DND-41 (cell line): ENCODE results near the gene PRKCE.
A peak's percentile ranks its signal among the peaks of the same experiment; 100 is the strongest.

ENCODE experiments used
- ATAC-seq: fragments of 200-7000 bp; cut with Tn5 transposase; 3 replicates; pipeline ENCODE4 v1.9.1; 2021; ENCODE audit warnings: low read depth; ENCODE audit not compliant: insufficient read depth
- DNase-seq: peaks from one replicate; pipeline ENCODE4 v3.0.0-alpha.2; 2020
- H2AFZ ChIP-seq: 2 replicates; pipeline ENCODE4 v1.6.0; 2012; ENCODE audit warnings: low read depth, low read length
- H3K27ac ChIP-seq: 2 replicates; pipeline ENCODE4 v1.5.1; 2012; ENCODE audit warnings: low read length, inconsistent platforms
- H3K27me3 ChIP-seq: fragments of 200-600 bp; sonication (generic); 2 replicates; pipeline ENCODE4 v1.6.0; 2012; ENCODE audit warnings: low read length, mild to moderate bottlenecking, inconsistent platforms; ENCODE audit not compliant: insufficient read depth, poor library complexity
- H3K36me3 ChIP-seq: 2 replicates; pipeline ENCODE4 v1.5.1; 2012; ENCODE audit warnings: low read length, inconsistent platforms; ENCODE audit not compliant: insufficient read depth
- H3K4me1 ChIP-seq: 2 replicates; pipeline ENCODE4 v1.5.1; 2012; ENCODE audit warnings: mild to moderate bottlenecking, low read length; ENCODE audit not compliant: insufficient read depth
- H3K4me2 ChIP-seq: 2 replicates; pipeline ENCODE4 v1.6.0; 2012; ENCODE audit warnings: mild to moderate bottlenecking, moderate library complexity, low read length, inconsistent platforms; ENCODE audit not compliant: insufficient read depth
- H3K4me3 ChIP-seq, 2 experiments: fragments of 200-600 bp in 1 of 2; shearing (Covaris generic) in 1 of 2; 2 replicates each; pipeline ENCODE4 v1.5.1; 2012 to 2016; ENCODE audit warnings: inconsistent platforms in 2 of 2, low read length in 2 of 2, mild to moderate bottlenecking in 2 of 2, low read depth in 1 of 2, moderate library complexity in 1 of 2
- H3K79me2 ChIP-seq: 2 replicates; pipeline ENCODE4 v1.6.0; 2012; ENCODE audit warnings: low read length, inconsistent platforms; ENCODE audit not compliant: insufficient read depth
- H3K9ac ChIP-seq: 2 replicates; pipeline ENCODE4 v1.6.0; 2012; ENCODE audit warnings: low read depth, mild to moderate bottlenecking, inconsistent platforms, low read length, moderate library complexity
- H3K9me3 ChIP-seq: 2 replicates; pipeline ENCODE4 v1.5.1; 2012; ENCODE audit warnings: low read length, moderate library complexity, mild to moderate bottlenecking, inconsistent platforms; ENCODE audit not compliant: insufficient read depth, severe bottlenecking
- H4K20me1 ChIP-seq: 2 replicates; pipeline ENCODE4 v1.6.0; 2012; ENCODE audit warnings: low read length; ENCODE audit not compliant: insufficient read depth
- EZH2 ChIP-seq: IDR thresholded peaks from 3 replicates; pipeline ENCODE4 v1.6.1; 2012; ENCODE audit warnings: borderline replicate concordance, low read depth, mild to moderate bottlenecking, moderate library complexity, low read length, inconsistent platforms; ENCODE audit not compliant: severe bottlenecking
- TF ChIP-seq, protein P1 (sequence below): IDR thresholded peaks from 2 replicates; pipeline ENCODE4 v1.5.1; 2012; ENCODE audit warnings: borderline replicate concordance, low read length, moderate library complexity, mild to moderate bottlenecking; ENCODE audit not compliant: poor library complexity, severe bottlenecking; ENCODE audit errors: extremely low read depth

The PRKCE gene

DNA sequence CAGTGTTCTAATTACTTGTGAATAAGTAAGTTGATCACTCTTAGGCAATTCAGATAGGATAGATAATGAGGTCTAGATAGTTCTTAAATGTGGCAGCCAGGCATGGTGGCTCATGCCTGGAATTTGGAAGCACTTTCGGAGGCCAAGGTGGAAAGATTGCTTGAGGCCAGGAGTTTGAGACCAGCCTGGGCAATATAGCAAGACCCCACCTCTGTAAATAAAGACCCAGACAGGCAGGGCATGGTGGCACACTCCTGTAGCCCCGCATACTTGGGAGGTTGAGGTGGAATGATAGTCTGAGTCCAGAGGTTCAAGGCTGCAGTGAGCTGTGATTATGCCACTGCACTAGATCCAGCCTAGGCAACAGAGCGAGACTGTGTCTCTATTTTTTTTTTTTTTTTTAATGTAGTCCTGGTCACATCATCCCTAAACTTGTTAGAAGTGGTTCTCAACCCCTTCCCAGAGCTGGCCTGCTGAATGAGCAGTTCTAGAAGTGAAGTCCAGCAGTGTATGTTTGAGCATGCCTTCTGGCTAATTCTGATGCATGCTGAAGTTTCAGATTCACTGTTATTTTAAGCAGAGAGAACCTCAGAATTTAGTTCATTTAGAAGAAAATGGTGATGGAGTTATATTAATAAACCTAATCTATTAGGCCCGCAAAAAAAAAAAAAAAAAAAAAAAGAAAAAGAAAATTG, 306.2 kb downstream of the PRKCE start:
- Histone ChIP-seq H3K27ac (no peak overlapping the region), H3K4me3 (no peak overlapping the region), H3K36me3 (no peaks in the 10 kb centered on the region), H2AFZ (no peak overlapping the region), H3K9me3 (no peaks in the 10 kb centered on the region), H3K9ac (no peak overlapping the region), H3K4me2 (no peak overlapping the region), H4K20me1 (no peaks in the 10 kb centered on the region), H3K27me3 (no peaks in the 10 kb centered on the region), H3K79me2 (no peaks in the 10 kb centered on the region), H3K4me1 (no peaks in the 10 kb centered on the region)
- TF ChIP-seq EZH2: no peak
- DNase-seq: no peak
- no peak for ATAC-seq

DNA sequence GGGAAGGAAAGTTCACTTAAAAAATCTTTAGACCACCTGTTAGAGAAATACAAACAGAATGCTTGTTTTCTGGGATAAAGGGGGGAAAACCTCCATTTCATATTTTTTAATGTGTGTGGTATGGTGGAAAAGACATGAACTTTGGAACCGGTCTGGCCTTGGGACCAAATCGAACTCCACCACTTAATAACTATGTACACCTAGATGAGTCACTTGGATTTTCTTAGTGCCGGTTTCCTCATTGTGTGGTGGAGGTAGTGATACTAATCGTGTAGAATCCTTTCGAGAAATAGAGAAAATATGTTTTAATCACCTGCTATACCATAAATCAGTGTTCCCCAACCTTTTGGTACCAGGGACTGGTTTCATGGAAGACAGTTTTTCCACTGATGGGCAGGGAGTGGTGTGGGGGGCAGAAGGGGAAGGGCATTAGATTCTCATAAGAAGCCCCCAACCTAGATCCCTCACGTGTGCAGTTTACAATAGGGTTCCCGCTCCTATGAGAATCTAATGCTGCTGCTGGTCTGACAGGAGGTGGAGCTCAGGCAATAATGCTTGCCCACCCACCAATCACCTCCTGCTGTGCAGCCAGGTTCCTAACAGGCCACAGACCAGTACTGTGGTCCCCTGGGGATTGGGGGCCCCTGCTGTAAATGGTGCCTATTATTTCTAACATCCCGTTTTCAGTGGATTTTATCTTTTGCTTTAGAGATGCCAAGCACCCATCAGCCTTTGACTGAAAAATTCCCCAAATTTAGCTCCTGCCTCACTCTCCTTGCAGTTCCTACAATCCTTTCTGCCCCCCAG, 308.8 kb downstream of the PRKCE start:
- Histone ChIP-seq H3K4me1 (peaks cover 19% of the 10 kb centered on the region), H3K4me2 (no peak overlapping the region)

DNA sequence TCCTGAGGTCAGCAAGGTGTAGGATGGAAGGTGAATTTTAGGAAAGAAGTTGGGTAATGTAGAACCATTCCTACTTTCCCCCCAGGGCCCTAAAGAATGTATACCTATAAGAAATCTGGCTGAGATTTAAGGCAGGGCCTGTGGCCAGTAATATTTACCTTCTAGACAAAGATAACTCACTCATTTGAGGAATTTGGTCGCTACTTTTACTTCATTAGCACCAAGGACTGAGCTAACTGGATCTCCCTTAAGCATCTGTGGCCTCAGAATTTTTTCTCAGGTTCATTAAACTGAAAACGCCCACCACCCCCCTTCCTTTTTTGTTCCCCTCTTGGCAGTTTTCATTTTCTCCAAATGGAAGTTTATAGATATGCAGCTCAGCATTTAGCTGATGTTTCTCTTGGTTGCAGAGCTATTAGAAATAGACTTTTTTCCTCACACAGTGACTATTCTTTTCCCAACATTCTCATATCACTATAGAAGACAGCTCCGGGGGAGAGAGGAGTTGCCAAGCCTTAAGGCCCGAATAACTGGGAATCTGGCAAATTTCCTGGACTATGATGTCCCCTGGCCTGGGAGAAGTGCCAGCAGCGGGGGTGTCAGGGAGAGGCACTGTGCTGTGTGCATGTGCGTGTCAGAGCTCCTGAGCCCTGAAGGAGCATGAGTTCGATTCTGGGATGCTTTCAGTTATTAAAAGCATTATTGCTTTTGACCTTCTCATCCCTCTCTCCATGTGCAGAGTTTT, 310.9 kb downstream of the PRKCE start:
- H3K27ac ChIP-seq: no peak overlapping the region
- no peaks in the 10 kb centered on the region for H3K36me3 ChIP-seq
- H3K4me3 ChIP-seq: no peak overlapping the region
- H4K20me1 ChIP-seq: no peaks in the 10 kb centered on the region
- no peak overlapping the region for H3K9ac ChIP-seq
- no peaks in the 10 kb centered on the region for H3K27me3 ChIP-seq
- no peaks in the 10 kb centered on the region for H3K9me3 ChIP-seq
- no peak overlapping the region for H2AFZ ChIP-seq
- H3K4me2 ChIP-seq: no peak overlapping the region
- DNase-seq (no peak), ATAC-seq (no peak)
- H3K79me2 ChIP-seq: no peaks in the 10 kb centered on the region
- no peak for TF ChIP-seq EZH2
- TF ChIP-seq, protein P1, sequence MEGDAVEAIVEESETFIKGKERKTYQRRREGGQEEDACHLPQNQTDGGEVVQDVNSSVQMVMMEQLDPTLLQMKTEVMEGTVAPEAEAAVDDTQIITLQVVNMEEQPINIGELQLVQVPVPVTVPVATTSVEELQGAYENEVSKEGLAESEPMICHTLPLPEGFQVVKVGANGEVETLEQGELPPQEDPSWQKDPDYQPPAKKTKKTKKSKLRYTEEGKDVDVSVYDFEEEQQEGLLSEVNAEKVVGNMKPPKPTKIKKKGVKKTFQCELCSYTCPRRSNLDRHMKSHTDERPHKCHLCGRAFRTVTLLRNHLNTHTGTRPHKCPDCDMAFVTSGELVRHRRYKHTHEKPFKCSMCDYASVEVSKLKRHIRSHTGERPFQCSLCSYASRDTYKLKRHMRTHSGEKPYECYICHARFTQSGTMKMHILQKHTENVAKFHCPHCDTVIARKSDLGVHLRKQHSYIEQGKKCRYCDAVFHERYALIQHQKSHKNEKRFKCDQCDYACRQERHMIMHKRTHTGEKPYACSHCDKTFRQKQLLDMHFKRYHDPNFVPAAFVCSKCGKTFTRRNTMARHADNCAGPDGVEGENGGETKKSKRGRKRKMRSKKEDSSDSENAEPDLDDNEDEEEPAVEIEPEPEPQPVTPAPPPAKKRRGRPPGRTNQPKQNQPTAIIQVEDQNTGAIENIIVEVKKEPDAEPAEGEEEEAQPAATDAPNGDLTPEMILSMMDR: no peak
- peaks cover 23% of the 10 kb centered on the region for H3K4me1 ChIP-seq

More for the DNA sequence above, 308.8 kb downstream of the PRKCE start:
- H3K27me3 ChIP-seq: no peaks in the 10 kb centered on the region
- no peaks in the 10 kb centered on the region for H3K36me3 ChIP-seq
- no peak for TF ChIP-seq EZH2
- TF ChIP-seq, protein P1: no peak
- no peak for DNase-seq
- no peak overlapping the region for H3K4me3 ChIP-seq
- no peaks in the 10 kb centered on the region for H3K79me2 ChIP-seq
- no peak for ATAC-seq
- no peaks in the 10 kb centered on the region for H4K20me1 ChIP-seq
- H3K27ac ChIP-seq: no peak overlapping the region
- no peak overlapping the region for H3K9ac ChIP-seq
- H3K9me3 ChIP-seq: no peaks in the 10 kb centered on the region
- no peak overlapping the region for H2AFZ ChIP-seq

DNA sequence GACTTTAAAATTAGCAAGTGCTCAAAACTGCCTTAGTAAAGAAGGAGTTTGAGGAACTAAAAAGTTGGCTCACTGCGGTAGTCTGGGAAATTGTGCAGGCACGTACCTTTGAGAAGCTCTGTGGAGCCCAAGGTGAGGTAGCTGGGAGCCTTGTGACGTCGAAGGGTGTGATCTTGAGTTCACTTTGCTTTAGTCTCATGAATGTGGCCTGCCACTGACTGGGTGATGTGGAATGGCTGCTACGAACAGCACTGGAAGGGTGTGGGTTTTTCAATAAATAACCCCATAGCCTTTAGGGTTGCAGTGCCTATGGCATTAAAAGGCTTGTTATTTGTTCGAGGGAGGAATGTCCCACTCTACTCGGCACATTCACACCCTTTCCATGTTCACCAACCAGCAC, 312.3 kb downstream of the PRKCE start:
- Histone ChIP-seq H3K27me3 (no peaks in the 10 kb centered on the region), H3K36me3 (no peaks in the 10 kb centered on the region), H3K9me3 (no peaks in the 10 kb centered on the region), H3K4me2 (no peak overlapping the region), H3K27ac (0 out of 2 replicates have a peak overlapping the region, but pooled peaks have one; percentile 23), H3K79me2 (no peaks in the 10 kb centered on the region), H3K4me1 (peaks cover 23% of the 10 kb centered on the region), H4K20me1 (no peaks in the 10 kb centered on the region), H2AFZ (no peak overlapping the region), H3K9ac (no peak overlapping the region), H3K4me3 (no peak overlapping the region)
- TF ChIP-seq, protein P1: no peak
- no peak for TF ChIP-seq EZH2
- ATAC-seq (no peak), DNase-seq (no peak)
